ENCODE data around the gene NACC2. TPM values are rescaled to one million over a fixed set of nuclear protein-coding genes. Genes with fewer than 3 reads are reported as not detected.

The NACC2 gene
- polyA plus RNA-seq, 1 of the 3 experiments (the other 2 are of a cell fraction): 22.1 TPM

DNA sequence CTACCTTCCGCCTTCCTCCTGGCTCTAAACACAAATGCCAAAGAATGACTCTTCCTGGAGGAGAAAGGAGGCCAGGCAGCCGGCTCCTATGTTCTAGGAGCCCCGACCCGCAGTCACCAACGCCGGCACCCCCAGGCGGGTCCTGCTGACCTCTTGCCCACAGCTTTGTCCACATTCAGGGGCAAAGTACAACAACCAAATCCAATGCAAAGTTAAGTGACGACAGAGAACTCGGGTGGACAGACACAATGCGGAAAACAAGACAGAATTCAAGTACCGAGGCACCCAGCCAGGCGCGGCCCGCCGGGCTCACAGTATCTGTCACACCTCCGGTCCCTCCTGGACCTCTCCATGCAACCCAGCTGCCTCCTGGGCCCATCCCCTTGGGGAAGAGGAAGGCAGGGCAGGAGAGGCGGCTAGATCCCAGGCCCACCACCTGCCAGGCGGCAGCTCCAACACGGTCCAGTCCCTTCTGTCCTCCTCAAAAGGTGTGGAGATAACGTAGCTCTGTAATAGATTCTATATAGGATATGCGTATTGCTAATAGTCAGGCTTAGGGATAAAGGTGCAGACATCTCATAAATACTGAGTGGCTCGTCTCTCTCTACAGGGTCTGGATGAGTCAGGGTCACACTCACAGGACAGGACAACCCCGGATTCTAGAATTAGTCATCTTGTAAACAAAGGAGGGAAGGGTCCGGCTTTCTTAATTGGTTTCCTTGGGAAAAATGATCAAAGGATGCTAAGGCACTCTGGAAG lies 87.0 kb downstream of the NACC2 start:
- H3K27me3 ChIP-seq (ENCODE audit: insufficient read depth): no peaks in the 10 kb centered on the region
- peak overlapping the region; percentile 43; the same call in 1 of the 2 replicates for H3K4me2 ChIP-seq
- peak; percentile 47 for TF ChIP-seq FOSL2 (IDR thresholded peaks at IDR 0.05; ENCODE audit: borderline replicate concordance, low read depth)
- TF ChIP-seq RAD21 (IDR thresholded peaks at IDR 0.05; ENCODE audit: low read length): no peak
- no peak for TF ChIP-seq EZH2phosphoT487 (IDR thresholded peaks at IDR 0.05; ENCODE audit: borderline replicate concordance, low read depth)
- H3K9me3 ChIP-seq: no peaks in the 10 kb centered on the region
- H2AFZ ChIP-seq (ENCODE audit: low read depth): no peak overlapping the region
- peaks cover 9 to 28% of the 10 kb centered on the region in 2 experiments; a peak in 2 of 4 replicates for H3K4me1 ChIP-seq (ENCODE audit: control insufficient read depth in 1 of 2, insufficient read depth in 2 of 2, low read depth in 1 of 2, low read length in 1 of 2)
- H3K9me2 ChIP-seq: no peaks in the 10 kb centered on the region
- H3K36me3 ChIP-seq (replicated peaks in 1 of 2; ENCODE audit: control insufficient read depth in 1 of 2, insufficient read depth in 2 of 2, low read length in 1 of 2): peaks cover 0 to 11% of the 10 kb centered on the region in 2 experiments
- H3K4me3 ChIP-seq (ENCODE audit: low read depth in 2 of 2, low read length in 1 of 2): no peak overlapping the region
- WGBS (ENCODE audit: low lambda C conversion rate): 78% methylated on average over 23 of the region's 24 CpGs
- H3K79me2 ChIP-seq (ENCODE audit: insufficient read depth): peaks cover 12% of the 10 kb centered on the region; the same call in 1 of the 2 replicates
- peaks cover 5% of the 10 kb centered on the region for H3F3A ChIP-seq (replicated peaks; ENCODE audit: insufficient read depth)
- ChIA-PET POLR2A (no interaction called here), CTCF (interaction anchor here (0.9 to 1.3 kb wide), 3 partner anchors 8 to 114 kb away, joined by 3 read pairs; no protein-coding TSS in a partner anchor)
- H3K27ac ChIP-seq (ENCODE audit: low read depth in 2 of 2, low read length in 1 of 2): no peak overlapping the region
- no peak for DNase-seq
- H4K20me1 ChIP-seq (ENCODE audit: insufficient read depth): peaks cover 12% of the 10 kb centered on the region
- H3K9ac ChIP-seq: no peak overlapping the region

DNA sequence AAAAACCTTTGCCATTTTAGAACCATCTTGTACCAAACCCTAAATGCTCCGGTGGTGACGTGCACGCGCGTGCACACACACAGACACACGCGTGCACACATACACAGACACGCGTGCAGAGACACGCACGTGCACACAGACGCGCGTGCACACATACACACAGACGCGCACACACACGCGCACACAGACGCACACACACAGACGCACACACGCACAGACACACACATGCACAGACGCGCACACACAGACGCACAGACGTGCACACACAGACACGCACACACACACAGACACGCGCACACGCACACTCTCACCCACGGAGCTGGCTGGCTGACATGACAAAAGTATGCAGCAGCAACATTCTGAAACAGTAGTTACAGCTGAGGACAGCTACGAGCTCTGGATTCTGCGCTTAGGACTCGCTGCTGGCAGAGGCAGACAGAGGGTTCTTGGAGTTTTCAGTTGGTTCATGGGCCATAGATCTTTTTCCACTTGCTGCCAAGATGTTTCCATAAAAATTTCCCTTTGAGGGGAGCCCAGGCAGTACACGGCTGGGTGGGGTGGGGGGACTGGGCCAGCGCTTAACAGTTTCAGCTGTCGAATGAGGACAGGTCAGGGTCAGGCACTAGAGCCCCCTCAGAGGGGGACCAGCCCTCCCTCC lies 87.7 kb downstream of the NACC2 start:
- H3K4me1 ChIP-seq (ENCODE audit: control insufficient read depth in 1 of 2, insufficient read depth in 2 of 2, low read depth in 1 of 2, low read length in 1 of 2): peaks cover 9 to 25% of the 10 kb centered on the region in 2 experiments; a peak in 2 of 4 replicates
- ChIA-PET POLR2A (no interaction called here), CTCF (interaction anchor here (1.1 to 1.3 kb wide), 2 partner anchors 9 to 115 kb away, joined by 3 read pairs; no protein-coding TSS in a partner anchor)
- peaks cover 5% of the 10 kb centered on the region for H3F3A ChIP-seq (replicated peaks; ENCODE audit: insufficient read depth)
- WGBS (ENCODE audit: low lambda C conversion rate): 94% methylated on average over 36 of the region's 36 CpGs
- H3K79me2 ChIP-seq (ENCODE audit: insufficient read depth): peaks cover 12% of the 10 kb centered on the region; the same call in 1 of the 2 replicates
- H3K4me3 ChIP-seq (ENCODE audit: low read depth in 2 of 2, low read length in 1 of 2): no peak overlapping the region
- H3K4me2 ChIP-seq: no peak overlapping the region
- H3K9me2 ChIP-seq: no peaks in the 10 kb centered on the region
- no peak for DNase-seq
- no peak overlapping the region for H3K27ac ChIP-seq (ENCODE audit: low read depth in 2 of 2, low read length in 1 of 2)
- TF ChIP-seq RCOR1 (IDR thresholded peaks at IDR 0.05; ENCODE audit: low read length) (no peak), TAF1 (IDR thresholded peaks at IDR 0.05; ENCODE audit: borderline replicate concordance, low read depth, low read length) (no peak), MXI1 (IDR thresholded peaks at IDR 0.05; ENCODE audit: low read depth, low read length) (no peak), JUND (IDR thresholded peaks at IDR 0.05) (no peak), RAD21 (IDR thresholded peaks at IDR 0.05; ENCODE audit: low read length) (no peak), GABPA (IDR thresholded peaks at IDR 0.05; ENCODE audit: low read depth) (no peak), FOSL2 (IDR thresholded peaks at IDR 0.05; ENCODE audit: borderline replicate concordance, low read depth) (no peak), SIN3A (IDR thresholded peaks at IDR 0.05; ENCODE audit: borderline replicate concordance, low read depth, low read length) (no peak), NRF1 (IDR thresholded peaks at IDR 0.05; ENCODE audit: low read depth, low read length) (no peak), ELF1 (IDR thresholded peaks at IDR 0.05) (no peak), NFIC (IDR thresholded peaks at IDR 0.05; ENCODE audit: borderline replicate concordance) (no peak), EZH2phosphoT487 (IDR thresholded peaks at IDR 0.05; ENCODE audit: borderline replicate concordance, low read depth) (no peak), RXRA (IDR thresholded peaks at IDR 0.05; ENCODE audit: borderline replicate concordance, low read depth) (no peak), TCF12 (IDR thresholded peaks at IDR 0.05) (no peak)
- TF ChIP-seq, protein P1, sequence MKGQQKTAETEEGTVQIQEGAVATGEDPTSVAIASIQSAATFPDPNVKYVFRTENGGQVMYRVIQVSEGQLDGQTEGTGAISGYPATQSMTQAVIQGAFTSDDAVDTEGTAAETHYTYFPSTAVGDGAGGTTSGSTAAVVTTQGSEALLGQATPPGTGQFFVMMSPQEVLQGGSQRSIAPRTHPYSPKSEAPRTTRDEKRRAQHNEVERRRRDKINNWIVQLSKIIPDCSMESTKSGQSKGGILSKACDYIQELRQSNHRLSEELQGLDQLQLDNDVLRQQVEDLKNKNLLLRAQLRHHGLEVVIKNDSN (IDR thresholded peaks at IDR 0.05; ENCODE audit: borderline replicate concordance, low read depth): no peak
- TF ChIP-seq, protein P2, sequence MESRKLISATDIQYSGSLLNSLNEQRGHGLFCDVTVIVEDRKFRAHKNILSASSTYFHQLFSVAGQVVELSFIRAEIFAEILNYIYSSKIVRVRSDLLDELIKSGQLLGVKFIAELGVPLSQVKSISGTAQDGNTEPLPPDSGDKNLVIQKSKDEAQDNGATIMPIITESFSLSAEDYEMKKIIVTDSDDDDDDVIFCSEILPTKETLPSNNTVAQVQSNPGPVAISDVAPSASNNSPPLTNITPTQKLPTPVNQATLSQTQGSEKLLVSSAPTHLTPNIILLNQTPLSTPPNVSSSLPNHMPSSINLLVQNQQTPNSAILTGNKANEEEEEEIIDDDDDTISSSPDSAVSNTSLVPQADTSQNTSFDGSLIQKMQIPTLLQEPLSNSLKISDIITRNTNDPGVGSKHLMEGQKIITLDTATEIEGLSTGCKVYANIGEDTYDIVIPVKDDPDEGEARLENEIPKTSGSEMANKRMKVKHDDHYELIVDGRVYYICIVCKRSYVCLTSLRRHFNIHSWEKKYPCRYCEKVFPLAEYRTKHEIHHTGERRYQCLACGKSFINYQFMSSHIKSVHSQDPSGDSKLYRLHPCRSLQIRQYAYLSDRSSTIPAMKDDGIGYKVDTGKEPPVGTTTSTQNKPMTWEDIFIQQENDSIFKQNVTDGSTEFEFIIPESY (IDR thresholded peaks at IDR 0.05; ENCODE audit: borderline replicate concordance, low read depth): no peak
- TF ChIP-seq, protein P3, sequence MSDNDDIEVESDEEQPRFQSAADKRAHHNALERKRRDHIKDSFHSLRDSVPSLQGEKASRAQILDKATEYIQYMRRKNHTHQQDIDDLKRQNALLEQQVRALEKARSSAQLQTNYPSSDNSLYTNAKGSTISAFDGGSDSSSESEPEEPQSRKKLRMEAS (IDR thresholded peaks at IDR 0.05; ENCODE audit: low read depth): no peak
- TF ChIP-seq, protein P4, sequence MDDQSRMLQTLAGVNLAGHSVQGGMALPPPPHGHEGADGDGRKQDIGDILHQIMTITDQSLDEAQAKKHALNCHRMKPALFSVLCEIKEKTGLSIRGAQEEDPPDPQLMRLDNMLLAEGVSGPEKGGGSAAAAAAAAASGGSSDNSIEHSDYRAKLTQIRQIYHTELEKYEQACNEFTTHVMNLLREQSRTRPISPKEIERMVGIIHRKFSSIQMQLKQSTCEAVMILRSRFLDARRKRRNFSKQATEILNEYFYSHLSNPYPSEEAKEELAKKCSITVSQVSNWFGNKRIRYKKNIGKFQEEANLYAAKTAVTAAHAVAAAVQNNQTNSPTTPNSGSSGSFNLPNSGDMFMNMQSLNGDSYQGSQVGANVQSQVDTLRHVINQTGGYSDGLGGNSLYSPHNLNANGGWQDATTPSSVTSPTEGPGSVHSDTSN (IDR thresholded peaks at IDR 0.05): no peak
- no peaks in the 10 kb centered on the region for H3K9me3 ChIP-seq
- H2AFZ ChIP-seq (ENCODE audit: low read depth): no peak overlapping the region
- H3K27me3 ChIP-seq (ENCODE audit: insufficient read depth): no peaks in the 10 kb centered on the region
- peaks cover 0 to 11% of the 10 kb centered on the region in 2 experiments for H3K36me3 ChIP-seq (replicated peaks in 1 of 2; ENCODE audit: control insufficient read depth in 1 of 2, insufficient read depth in 2 of 2, low read length in 1 of 2)
- no peak overlapping the region for H3K9ac ChIP-seq
- peaks cover 12% of the 10 kb centered on the region for H4K20me1 ChIP-seq (ENCODE audit: insufficient read depth)
